H1 (cell line): ENCODE results near the gene EXOC3L1.

ENCODE experiments used
- MAFK ChIP-seq: IDR thresholded peaks from 2 replicates; pipeline ENCODE4 v1.6.1; 2012; ENCODE audit warnings: low read depth, mild to moderate bottlenecking, improper control_type of control experiment, low read length
- POLR2A ChIP-seq, 2 experiments: IDR thresholded peaks; 1 replicate in 1 of 2; 2 replicates in 1 of 2; pipeline ENCODE4 v1.6.1; 2011; ENCODE audit warnings: low read depth in 2 of 2, low read length in 2 of 2, mild to moderate bottlenecking in 2 of 2; ENCODE audit errors: control extremely low read depth in 1 of 2
- RAD21 ChIP-seq, 2 experiments: IDR thresholded peaks in 1 of 2; conservative IDR thresholded peaks in 1 of 2; 2 replicates each; pipeline ENCODE4 v1.6.1; 2011; ENCODE audit warnings: low read depth in 2 of 2, low read length in 2 of 2, improper control_type of control experiment in 1 of 2, inconsistent platforms in 1 of 2, mild to moderate bottlenecking in 1 of 2, moderate library complexity in 1 of 2

- no peak for TF ChIP-seq POLR2A (IDR thresholded peaks at IDR 0.05; ENCODE audit: control extremely low read depth in 1 of 2, low read depth in 2 of 2, low read length in 2 of 2)
- no peak for TF ChIP-seq MAFK
- no peak for TF ChIP-seq RAD21 (IDR thresholded peaks at IDR 0.05 in 1 of 2, conservative IDR thresholded peaks at IDR 0.05 in 1 of 2; ENCODE audit: low read depth in 2 of 2, low read length in 2 of 2)
These were observed 23.8 kb downstream of the EXOC3L1 start for GRCh38 chr16:67166110-67166547.
